HT-29 (cell line): ENCODE results near the gene RASGEF1C. TPM values are rescaled to one million over a fixed set of nuclear protein-coding genes. Genes with fewer than 3 reads are reported as not detected.

ENCODE experiments used
- DNase-seq: peaks from one replicate; pipeline ENCODE4 v3.0.0-alpha.2; 2015; ENCODE audit warnings: low spot score
- total RNA-seq: library from RNA; depleted of rRNA; stranded (reverse); fragments of >200 nt; shearing (Covaris generic); gene quantifications from 2 replicates; pipeline ENCODE4 v1.2.3, GENCODE V29; 2014

RASGEF1C gene
- total RNA-seq, 1 experiment from 2014 or later, result not detected

GRCh38 chr5:180084638-180085561 lies 124.1 kb downstream of the RASGEF1C start:
- peak; percentile 88 for DNase-seq

GRCh38 chr5:180083529-180084060 lies 125.4 kb downstream of the RASGEF1C start:
- no peak for DNase-seq

GRCh38 chr5:180082633-180083420 lies 126.2 kb downstream of the RASGEF1C start:
- DNase-seq, result no peak

- DNase-seq, result no peak
Observed at GRCh38 chr5:180081481-180081880, 127.5 kb downstream of the RASGEF1C start.

GRCh38 chr5:180080486-180081280 lies 128.3 kb downstream of the RASGEF1C start:
- DNase-seq, result no peak

GRCh38 chr5:180079702-180080466 lies 129.1 kb downstream of the RASGEF1C start:
- DNase-seq, result no peak

GRCh38 chr5:180078348-180078747 lies 130.7 kb downstream of the RASGEF1C start:
- no peak for DNase-seq

GRCh38 chr5:180077594-180078284 lies 131.3 kb downstream of the RASGEF1C start:
- DNase-seq, result no peak

- DNase-seq, result no peak
Observed at GRCh38 chr5:180075703-180076102, 133.3 kb downstream of the RASGEF1C start.

- no peak for DNase-seq
Observed at GRCh38 chr5:180074462-180074861, 134.5 kb downstream of the RASGEF1C start.

GRCh38 chr5:180072556-180072955 lies 136.5 kb downstream of the RASGEF1C start:
- no peak for DNase-seq

- no peak for DNase-seq
Observed at GRCh38 chr5:180072256-180072548, 136.8 kb downstream of the RASGEF1C start.

GRCh38 chr5:180071531-180072255 lies 137.3 kb downstream of the RASGEF1C start, which contains the start of gene RNF130:
Gene RNF130, minus strand, starts transcription at chr5:180071759. Its CDS starts 57 bp downstream, at chr5:180071702.
- peak; percentile 86 for DNase-seq

GRCh38 chr5:180070756-180071530 lies 138.1 kb downstream of the RASGEF1C start:
- DNase-seq, result peak; percentile 38

GRCh38 chr5:180069589-180070247 lies 139.3 kb downstream of the RASGEF1C start:
- DNase-seq, result no peak

GRCh38 chr5:180068519-180069090 lies 140.4 kb downstream of the RASGEF1C start:
- no peak for DNase-seq

- no peak for DNase-seq
Observed at GRCh38 chr5:180067986-180068385, 141.0 kb downstream of the RASGEF1C start.

- DNase-seq, result no peak
Observed at GRCh38 chr5:180060192-180060591, 148.8 kb downstream of the RASGEF1C start.
